NCI-H2081 treated with DMSO at 0.1 percent for 48 hours (cell line): ENCODE measurements around the gene ZFYVE21.
A peak's percentile ranks its signal among the peaks of the same experiment; 100 is the strongest.
"Not testable (repeated sequence)": the region's sequence is repeated elsewhere in the genome, so short reads cannot be mapped to it uniquely, and the experiment has no call there.

Source experiments
- DNase-seq: peaks from one replicate; lab custom pipeline; 2025; lab: John Stamatoyannopoulos, UW

ZFYVE21 gene

GRCh38 chr14:103715052-103716000, at the start of gene ZFYVE21, which contains the start of gene XRCC3:
ZFYVE21 (plus strand) TSS chr14:103715810; CDS start chr14:103715842, 32 bp downstream.
XRCC3 (minus strand) TSS chr14:103715451; CDS start chr14:103711087, 4,364 bp downstream.
- DNase-seq = peak; percentile 99

GRCh38 chr14:103667671-103668070, 47.9 kb upstream of the ZFYVE21 start:
- no peak for DNase-seq

GRCh38 chr14:103668117-103668516, 47.5 kb upstream of the ZFYVE21 start:
- no peak for DNase-seq

GRCh38 chr14:103669370-103669769, 46.2 kb upstream of the ZFYVE21 start:
- DNase-seq = no peak

GRCh38 chr14:103671911-103672310, 43.7 kb upstream of the ZFYVE21 start:
- DNase-seq = no peak

- DNase-seq = no peak
Observed at GRCh38 chr14:103675957-103676356, 39.7 kb upstream of the ZFYVE21 start.

GRCh38 chr14:103676881-103677675, 38.5 kb upstream of the ZFYVE21 start:
- DNase-seq = no peak

GRCh38 chr14:103679351-103679750, 36.3 kb upstream of the ZFYVE21 start:
- no peak for DNase-seq

GRCh38 chr14:103680491-103681231, 34.9 kb upstream of the ZFYVE21 start:
- DNase-seq = no peak

- no peak for DNase-seq
Observed at GRCh38 chr14:103683139-103683538, 32.5 kb upstream of the ZFYVE21 start.

- DNase-seq = no peak
Observed at GRCh38 chr14:103684471-103684870, 31.1 kb upstream of the ZFYVE21 start.

GRCh38 chr14:103684871-103685270, 30.7 kb upstream of the ZFYVE21 start:
- DNase-seq = no peak

GRCh38 chr14:103685276-103686211, 30.1 kb upstream of the ZFYVE21 start:
- no peak for DNase-seq

GRCh38 chr14:103686831-103687485, 28.7 kb upstream of the ZFYVE21 start:
- no peak for DNase-seq

- DNase-seq = no peak
Observed at GRCh38 chr14:103687712-103688111, 27.9 kb upstream of the ZFYVE21 start.

GRCh38 chr14:103688441-103688840, 27.2 kb upstream of the ZFYVE21 start:
- no peak for DNase-seq

- no peak for DNase-seq
Observed at GRCh38 chr14:103688906-103689902, 26.4 kb upstream of the ZFYVE21 start.

- no peak for DNase-seq
Observed at GRCh38 chr14:103690332-103690731, 25.3 kb upstream of the ZFYVE21 start.

- not testable (repeated sequence) for DNase-seq
Observed at GRCh38 chr14:103691655-103692054, 24.0 kb upstream of the ZFYVE21 start.
